HEK293T (cell line): ENCODE results near the gene MKS1.

ENCODE experiments used
- CTCF ChIA-PET: fragments of 350-600 bp; formaldehyde crosslinking; extraction: SDS; loops from one replicate; lab custom pipeline; 2021; ENCODE audit warnings: antibody characterized with exemption, inconsistent platforms; lab: Yijun Ruan, JAX
- POLR2A ChIA-PET: fragments of 350-600 bp; formaldehyde crosslinking; extraction: SDS; loops from one replicate; lab custom pipeline; 2020; ENCODE audit warnings: antibody characterized with exemption, inconsistent platforms; lab: Yijun Ruan, JAX
- DNase-seq: peaks from one replicate; pipeline ENCODE4 v3.0.0; 2012; ENCODE audit warnings: mixed read lengths; ENCODE audit errors: extremely low spot score
- ARNT ChIP-seq: fragments of 450-650 bp; IDR thresholded peaks from 2 replicates; pipeline ENCODE4 v1.6.1; 2017; ENCODE audit warnings: mild to moderate bottlenecking
- BHLHE40 ChIP-seq: fragments of 450-650 bp; IDR thresholded peaks from 2 replicates; pipeline ENCODE4 v1.6.1; 2016; ENCODE audit warnings: mild to moderate bottlenecking, moderate library complexity, borderline replicate concordance
- CTBP1 ChIP-seq: fragments of 450-650 bp; IDR thresholded peaks from 2 replicates; pipeline ENCODE4 v1.6.1; 2016; ENCODE audit warnings: borderline replicate concordance
- ELF4 ChIP-seq: fragments of 450-650 bp; IDR thresholded peaks from 2 replicates; pipeline ENCODE4 v1.6.1; 2017; ENCODE audit warnings: antibody characterized with exemption
- FOXM1 ChIP-seq: fragments of 450-650 bp; IDR thresholded peaks from 2 replicates; pipeline ENCODE4 v1.6.1; 2017; ENCODE audit warnings: mild to moderate bottlenecking, borderline replicate concordance
- HDGF ChIP-seq: fragments of 450-650 bp; IDR thresholded peaks from 2 replicates; pipeline ENCODE4 v1.6.1; 2017; ENCODE audit warnings: antibody characterized with exemption, borderline replicate concordance
- L3MBTL2 ChIP-seq: fragments of 450-650 bp; conservative IDR thresholded peaks from 2 replicates; pipeline ENCODE4 v1.6.1; 2016; ENCODE audit warnings: mild to moderate bottlenecking
- LEF1 ChIP-seq: fragments of 450-650 bp; IDR thresholded peaks from 2 replicates; pipeline ENCODE4 v1.6.1; 2017; ENCODE audit warnings: mild to moderate bottlenecking, borderline replicate concordance
- NFRKB ChIP-seq: fragments of 450-650 bp; IDR thresholded peaks from 2 replicates; pipeline ENCODE4 v1.6.1; 2016; ENCODE audit warnings: mild to moderate bottlenecking, moderate library complexity
- PKNOX1 ChIP-seq: fragments of 450-650 bp; IDR thresholded peaks from 2 replicates; pipeline ENCODE4 v1.6.1; 2016
- SP1 ChIP-seq: fragments of 450-650 bp; IDR thresholded peaks from 2 replicates; pipeline ENCODE4 v1.6.1; 2017
- SUZ12 ChIP-seq: fragments of 450-650 bp; IDR thresholded peaks from 2 replicates; pipeline ENCODE4 v1.6.1; 2016; ENCODE audit warnings: mild to moderate bottlenecking
- TARDBP ChIP-seq: fragments of 450-650 bp; IDR thresholded peaks from 2 replicates; pipeline ENCODE4 v1.6.1; 2016
- ZNF384 ChIP-seq: fragments of 450-650 bp; IDR thresholded peaks from 2 replicates; pipeline ENCODE4 v1.6.1; 2016

MKS1 gene

GRCh38 chr17:58252141-58252540, 33.1 kb upstream of the MKS1 start:
- DNase-seq: no peak
- TF ChIP-seq SUZ12 (no peak), L3MBTL2 (no peak), SP1 (no peak), TARDBP (no peak), PKNOX1 (no peak), NFRKB (no peak), HDGF (no peak), FOXM1 (no peak), ARNT (no peak), LEF1 (no peak)
- ChIA-PET POLR2A (no interaction called here), CTCF (interaction anchor here (0.5 kb wide), 1 partner anchor 165 kb away, joined by 3 read pairs; no protein-coding TSS in a partner anchor)

GRCh38 chr17:58250344-58251011, 31.4 kb upstream of the MKS1 start:
- POLR2A ChIA-PET: interaction anchor here (0.8 kb wide), 1 partner anchor 442 kb away, joined by 3 read pairs; the partner anchor contains the start of gene RAD51C
- CTCF ChIA-PET: interaction anchor here (0.6 to 1.6 kb wide), 8 partner anchors 12 to 381 kb away, joined by 3 to 5 read pairs (median 4); partner anchors contain the start of gene LPO
- TF ChIP-seq CTBP1 (no peak), FOXM1 (no peak), ELF4 (no peak), HDGF (no peak), ARNT (no peak), SUZ12 (no peak), PKNOX1 (no peak), TARDBP (no peak), L3MBTL2 (no peak)
- no peak for DNase-seq

- ChIA-PET POLR2A (interaction anchor here (0.8 to 1.1 kb wide), 3 partner anchors 30 to 443 kb away, joined by 3 to 4 read pairs (median 3); partner anchors contain the start of genes MKS1, RAD51C and SUPT4H1), CTCF (interaction anchor here (0.6 to 1.6 kb wide), 9 partner anchors 11 to 382 kb away, joined by 3 to 5 read pairs (median 3); partner anchors contain the start of gene LPO)
- TF ChIP-seq ELF4: no peak
- TF ChIP-seq L3MBTL2: peak; percentile 99
- peak; percentile 55; the same call in 1 of the 2 replicates for TF ChIP-seq BHLHE40
- TF ChIP-seq LEF1: no peak
- DNase-seq: peak; percentile 94
Measured at GRCh38 chr17:58249270-58250133, 30.4 kb upstream of the MKS1 start.

GRCh38 chr17:58248955-58249269, 29.9 kb upstream of the MKS1 start:
- no peak for DNase-seq
- POLR2A ChIA-PET: interaction anchor here (0.9 to 1.1 kb wide), 2 partner anchors 30 to 103 kb away, joined by 3 to 4 read pairs; partner anchors contain the start of genes MKS1 and SUPT4H1
- CTCF ChIA-PET: interaction anchor here (0.6 to 1.3 kb wide), 3 partner anchors 12 to 69 kb away, joined by 3 read pairs; no protein-coding TSS in a partner anchor
- TF ChIP-seq FOXM1: no peak

GRCh38 chr17:58247511-58248363, 28.7 kb upstream of the MKS1 start:
- POLR2A ChIA-PET: interaction anchor here (0.7 kb wide), 2 partner anchors 28 to 47 kb away, joined by 3 read pairs; no protein-coding TSS in a partner anchor
- CTCF ChIA-PET: interaction anchor here (0.8 to 1.0 kb wide), 4 partner anchors 11 to 70 kb away, joined by 3 read pairs; no protein-coding TSS in a partner anchor
- DNase-seq: no peak
- TF ChIP-seq LEF1: no peak
- no peak for TF ChIP-seq BHLHE40
- no peak for TF ChIP-seq HDGF

- DNase-seq: no peak
- POLR2A ChIA-PET: interaction anchor here (0.9 kb wide), 1 partner anchor 15 kb away, joined by 3 read pairs; no protein-coding TSS in a partner anchor
- TF ChIP-seq ZNF384 (no peak), SUZ12 (no peak), LEF1 (no peak), NFRKB (no peak), CTBP1 (no peak), BHLHE40 (no peak), TARDBP (no peak), ARNT (no peak), PKNOX1 (no peak), FOXM1 (no peak), ELF4 (no peak), HDGF (no peak)
- CTCF ChIA-PET: interaction anchor here (0.8 kb wide), 1 partner anchor 47 kb away, joined by 3 read pairs; no protein-coding TSS in a partner anchor
Measured at GRCh38 chr17:58246781-58247180, 27.7 kb upstream of the MKS1 start.
